Activated naive CD8-positive, alpha-beta T cell treated with anti-CD3 and anti-CD28 coated beads, Interleukin-2, amount 50 U/mL, for 24 hours (primary cell): ENCODE data around the gene NFE2L3.
"Not testable (repeated sequence)": the region's sequence is repeated elsewhere in the genome, so short reads cannot be mapped to it uniquely, and the experiment has no call there.

ENCODE experiments used
- ATAC-seq: fragments of 150-1000 bp; cut with Tn5 transposase; one replicate; pipeline ENCODE4 v1.10.0; 2021
- DNase-seq: peaks from one replicate; pipeline ENCODE4 v3.0.0; 2021
- H3K27ac Mint-ChIP-seq: one replicate; pipeline ENCODE4 v1.8.0; 2021; ENCODE audit warnings: mild to moderate bottlenecking, mixed read lengths
- H3K27me3 Mint-ChIP-seq: one replicate; pipeline ENCODE4 v1.8.0; 2021; ENCODE audit warnings: mixed read lengths
- H3K36me3 Mint-ChIP-seq: one replicate; pipeline ENCODE4 v1.8.0; 2021; ENCODE audit warnings: low read depth, mixed read lengths
- H3K4me1 Mint-ChIP-seq: one replicate; pipeline ENCODE4 v1.8.0; 2021; ENCODE audit warnings: mixed read lengths
- H3K4me3 Mint-ChIP-seq: one replicate; pipeline ENCODE4 v1.8.0; 2021; ENCODE audit warnings: mild to moderate bottlenecking, moderate library complexity, mixed read lengths
- H3K9me3 Mint-ChIP-seq: one replicate; pipeline ENCODE4 v1.8.0; 2021; ENCODE audit warnings: mixed read lengths

The NFE2L3 gene

DNA sequence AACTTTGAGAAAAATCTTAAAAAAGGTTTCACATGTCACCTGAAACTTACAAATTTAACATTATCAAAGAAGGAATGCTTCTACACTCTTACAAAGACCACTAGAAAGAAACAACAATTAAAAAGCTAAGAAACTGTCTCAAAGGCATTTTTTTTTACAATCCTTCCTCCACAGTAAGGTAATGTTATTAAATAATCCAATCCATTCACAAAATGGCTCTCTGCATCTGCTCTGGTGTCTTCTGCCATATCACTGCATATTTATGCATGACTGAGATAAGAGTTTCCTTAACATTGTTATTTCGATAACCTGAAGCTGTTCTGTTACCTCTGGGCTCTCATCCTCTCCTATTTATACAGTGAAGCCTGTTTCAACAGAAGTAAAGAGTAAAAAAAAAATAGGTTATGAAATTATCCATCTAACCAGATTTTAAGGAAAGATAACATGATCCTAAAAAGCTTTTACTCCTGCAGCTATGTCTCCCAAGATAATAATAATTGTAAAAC, 40.0 kb downstream of the NFE2L3 start:
- Mint-ChIP-seq H3K27ac (peak overlapping the region; percentile 100), H3K27me3 (no peaks in the 10 kb centered on the region), H3K4me1 (peaks cover 97% of the 10 kb centered on the region), H3K4me3 (peak overlapping the region; percentile 99), H3K36me3 (peaks cover 95% of the 10 kb centered on the region), H3K9me3 (no peaks in the 10 kb centered on the region)
- DNase-seq: no peak
- no peak for ATAC-seq

GRCh38 chr7:26192485-26193087, 40.6 kb downstream of the NFE2L3 start:
- no peak for DNase-seq
- peak overlapping the region; percentile 99 for H3K4me3 Mint-ChIP-seq
- H3K27ac Mint-ChIP-seq: peak overlapping the region; percentile 100
- peaks cover 97% of the 10 kb centered on the region for H3K36me3 Mint-ChIP-seq
- no peaks in the 10 kb centered on the region for H3K9me3 Mint-ChIP-seq
- H3K4me1 Mint-ChIP-seq: peaks cover 97% of the 10 kb centered on the region
- H3K27me3 Mint-ChIP-seq: no peaks in the 10 kb centered on the region
- ATAC-seq: no peak

GRCh38 chr7:26193432-26194207, 41.6 kb downstream of the NFE2L3 start:
- Mint-ChIP-seq H3K4me1 (peaks cover 90% of the 10 kb centered on the region), H3K27me3 (no peaks in the 10 kb centered on the region), H3K36me3 (peaks cover 97% of the 10 kb centered on the region), H3K9me3 (no peaks in the 10 kb centered on the region), H3K27ac (peak overlapping the region; percentile 100), H3K4me3 (peak overlapping the region; percentile 99)
- DNase-seq: no peak
- ATAC-seq: peak; percentile 10

DNA sequence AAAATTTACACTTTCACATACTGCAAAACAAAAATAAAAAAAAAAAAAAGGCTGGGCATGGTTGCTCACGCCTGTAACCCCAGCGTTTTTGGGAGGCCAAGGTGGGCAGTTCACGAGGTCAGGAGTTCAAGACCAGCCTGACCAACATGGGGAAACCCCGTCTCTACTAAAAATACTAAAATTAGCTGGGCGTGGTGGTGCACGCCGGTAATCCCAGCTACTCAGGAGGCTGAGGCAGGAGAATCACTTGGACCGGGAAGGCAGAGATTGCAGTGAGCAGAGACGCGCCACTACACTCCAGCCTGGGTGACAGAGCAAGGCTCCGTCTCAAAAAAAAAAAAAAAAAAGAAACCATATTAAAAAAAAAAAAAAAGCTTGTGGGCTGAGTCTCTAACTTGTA, 42.8 kb downstream of the NFE2L3 start:
- Mint-ChIP-seq H3K4me1 (peaks cover 82% of the 10 kb centered on the region), H3K4me3 (peak overlapping the region; percentile 99), H3K27ac (peak overlapping the region; percentile 100), H3K36me3 (peaks cover 97% of the 10 kb centered on the region)
- DNase-seq, H3K9me3 Mint-ChIP-seq, H3K27me3 Mint-ChIP-seq, ATAC-seq: not testable (repeated sequence)

GRCh38 chr7:26195182-26195581, 43.2 kb downstream of the NFE2L3 start:
- H3K27ac Mint-ChIP-seq: peak overlapping the region; percentile 100
- ATAC-seq: no peak
- peak overlapping the region; percentile 99 for H3K4me3 Mint-ChIP-seq
- no peak for DNase-seq
- no peaks in the 10 kb centered on the region for H3K9me3 Mint-ChIP-seq
- peaks cover 1% of the 10 kb centered on the region for H3K27me3 Mint-ChIP-seq
- H3K36me3 Mint-ChIP-seq: peaks cover 97% of the 10 kb centered on the region
- H3K4me1 Mint-ChIP-seq: peaks cover 80% of the 10 kb centered on the region

- H3K36me3 Mint-ChIP-seq: peaks cover 94% of the 10 kb centered on the region
These were observed 44.1 kb downstream of the NFE2L3 start for GRCh38 chr7:26195867-26196657.

GRCh38 chr7:26197153-26198115, 45.4 kb downstream of the NFE2L3 start:
- H3K4me1 Mint-ChIP-seq: peaks cover 61% of the 10 kb centered on the region

More at GRCh38 chr7:26195867-26196657, 44.1 kb downstream of the NFE2L3 start:
- H3K27ac Mint-ChIP-seq: peak overlapping the region; percentile 100
- peak overlapping the region; percentile 99 for H3K4me3 Mint-ChIP-seq
- ATAC-seq (no peak), DNase-seq (no peak)
- peaks cover 74% of the 10 kb centered on the region for H3K4me1 Mint-ChIP-seq
- H3K27me3 Mint-ChIP-seq: peaks cover 4% of the 10 kb centered on the region
- no peaks in the 10 kb centered on the region for H3K9me3 Mint-ChIP-seq

GRCh38 chr7:26198133-26198780, 46.3 kb downstream of the NFE2L3 start:
- peak overlapping the region; percentile 100 for H3K27ac Mint-ChIP-seq
- ATAC-seq: no peak
- H3K4me3 Mint-ChIP-seq: peak overlapping the region; percentile 99
- H3K27me3 Mint-ChIP-seq: peaks cover 4% of the 10 kb centered on the region
- H3K4me1 Mint-ChIP-seq: peaks cover 53% of the 10 kb centered on the region
- no peak for DNase-seq
- H3K9me3 Mint-ChIP-seq: no peaks in the 10 kb centered on the region
- peaks cover 81% of the 10 kb centered on the region for H3K36me3 Mint-ChIP-seq

More at GRCh38 chr7:26197153-26198115, 45.4 kb downstream of the NFE2L3 start:
- Mint-ChIP-seq H3K4me3 (peak overlapping the region; percentile 99), H3K36me3 (peaks cover 83% of the 10 kb centered on the region), H3K27me3 (peaks cover 4% of the 10 kb centered on the region), H3K27ac (peak overlapping the region; percentile 100), H3K9me3 (no peaks in the 10 kb centered on the region)
- DNase-seq: no peak
- ATAC-seq: no peak

DNA sequence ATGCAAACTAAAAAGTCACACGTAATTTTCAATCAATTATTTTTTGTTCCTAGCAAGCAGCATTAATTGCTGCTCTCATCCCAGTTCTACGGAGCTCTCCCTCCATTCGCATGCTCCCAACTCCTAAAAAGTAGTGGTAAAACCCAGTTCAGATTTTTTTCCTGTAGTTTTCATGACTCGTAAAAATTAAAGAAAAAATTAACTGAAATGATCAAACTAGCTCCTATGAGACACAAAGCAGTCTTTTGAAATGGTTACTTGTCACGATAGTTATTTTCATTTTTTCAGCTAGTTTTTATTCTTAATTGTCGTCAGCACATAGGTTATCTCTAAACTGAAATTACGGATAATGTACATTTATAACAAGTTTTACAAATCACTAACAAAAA, 46.8 kb downstream of the NFE2L3 start:
- peaks cover 4% of the 10 kb centered on the region for H3K27me3 Mint-ChIP-seq
- H3K4me1 Mint-ChIP-seq: peaks cover 51% of the 10 kb centered on the region
- H3K27ac Mint-ChIP-seq: peak overlapping the region; percentile 100
- H3K9me3 Mint-ChIP-seq: no peaks in the 10 kb centered on the region
- DNase-seq (no peak), ATAC-seq (no peak)
- peak overlapping the region; percentile 99 for H3K4me3 Mint-ChIP-seq
- H3K36me3 Mint-ChIP-seq: peaks cover 81% of the 10 kb centered on the region

DNA sequence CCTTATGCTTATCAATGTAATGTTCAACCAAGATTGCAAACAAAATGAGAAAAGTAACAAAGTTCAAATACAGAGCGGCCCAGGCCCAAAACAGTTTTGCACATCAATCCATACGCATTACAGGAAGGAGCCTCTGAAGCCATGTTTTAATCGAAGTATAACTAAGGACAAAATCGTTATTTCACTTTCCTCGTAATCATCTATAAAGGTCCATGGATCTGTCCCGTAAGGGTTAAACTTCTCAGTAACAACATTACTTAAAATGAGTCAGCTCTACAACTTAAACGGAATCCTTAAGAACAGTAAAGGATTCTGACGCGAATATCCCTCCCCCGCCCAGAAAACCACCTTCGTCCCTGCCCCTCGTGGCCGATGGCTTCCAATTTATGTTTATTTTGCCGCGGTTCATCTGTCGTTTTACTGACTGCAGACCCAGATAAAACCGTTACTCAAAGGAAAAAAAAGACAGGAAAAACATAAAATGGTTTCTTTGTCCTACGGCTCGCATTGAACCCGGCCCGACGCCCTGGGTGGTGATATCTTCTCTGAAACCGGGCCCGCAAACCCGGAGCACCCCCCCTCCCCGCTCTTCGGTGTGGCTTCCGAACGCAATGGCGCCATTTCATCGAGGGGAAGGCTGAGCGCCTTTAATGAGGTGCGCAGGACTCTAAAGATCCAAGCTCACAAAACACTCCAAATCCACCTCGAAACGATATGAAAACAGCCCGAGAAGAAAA, 47.5 kb downstream of the NFE2L3 start:
- H3K36me3 Mint-ChIP-seq: peaks cover 81% of the 10 kb centered on the region
- no peaks in the 10 kb centered on the region for H3K9me3 Mint-ChIP-seq
- peak overlapping the region; percentile 99 for H3K4me3 Mint-ChIP-seq
- H3K27me3 Mint-ChIP-seq: peaks cover 4% of the 10 kb centered on the region
- peak overlapping the region; percentile 100 for H3K27ac Mint-ChIP-seq
- ATAC-seq (no peak), DNase-seq (peak; percentile 57)
- H3K4me1 Mint-ChIP-seq: peaks cover 49% of the 10 kb centered on the region

DNA sequence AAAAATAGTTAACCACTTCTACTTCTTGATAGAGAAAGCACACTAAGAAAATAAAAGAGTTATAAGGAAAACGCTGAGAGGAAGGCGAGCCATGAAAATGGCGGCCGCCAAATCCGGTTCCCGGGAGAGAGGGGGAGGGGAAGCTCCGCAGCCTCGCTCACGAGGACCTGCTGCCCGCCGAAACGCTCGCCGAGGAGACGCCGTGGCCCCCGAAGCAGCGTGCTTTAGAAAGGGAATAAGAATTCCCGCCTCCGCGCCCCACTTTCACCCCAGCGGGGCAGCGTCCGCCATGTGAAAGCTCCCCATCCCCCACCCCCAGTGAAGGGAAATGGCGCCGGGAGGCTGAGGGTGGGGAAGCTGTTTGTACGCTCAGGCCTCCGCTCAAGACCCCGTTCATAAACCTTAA, 48.0 kb downstream of the NFE2L3 start:
- H3K36me3 Mint-ChIP-seq: peaks cover 83% of the 10 kb centered on the region
- peak; percentile 80 for DNase-seq
- H3K27ac Mint-ChIP-seq: peak overlapping the region; percentile 100

GRCh38 chr7:26200444-26201246, 48.6 kb downstream of the NFE2L3 start, which contains the start of gene HNRNPA2B1:
TSS of gene HNRNPA2B1 (minus strand) at chr7:26200746. CDS start at chr7:26200577, 169 bp downstream.
- peak; percentile 75 for ATAC-seq
- H3K27ac Mint-ChIP-seq: peak within 1 kb of the TSS; percentile 100
- H3K9me3 Mint-ChIP-seq: no peaks in the 10 kb centered on the region
- peak; percentile 98 for DNase-seq
- peaks cover 4% of the 10 kb centered on the region for H3K27me3 Mint-ChIP-seq
- H3K4me1 Mint-ChIP-seq: peaks cover 51% of the 10 kb centered on the region
- H3K36me3 Mint-ChIP-seq: peaks cover 83% of the 10 kb centered on the region
- peak within 1 kb of the TSS; percentile 99 for H3K4me3 Mint-ChIP-seq

More for the DNA sequence above, 48.0 kb downstream of the NFE2L3 start:
- H3K27me3 Mint-ChIP-seq: peaks cover 4% of the 10 kb centered on the region
- peak; percentile 9 for ATAC-seq
- H3K9me3 Mint-ChIP-seq: no peaks in the 10 kb centered on the region
- peaks cover 51% of the 10 kb centered on the region for H3K4me1 Mint-ChIP-seq
- H3K4me3 Mint-ChIP-seq: peak overlapping the region; percentile 99
